HG02870 (cell line): ENCODE data around the gene PPP1R9A.
"Not testable (repeated sequence)": the region's sequence is repeated elsewhere in the genome, so short reads cannot be mapped to it uniquely, and the experiment has no call there.

ENCODE experiments used
- ATAC-seq: cut with Tn5 transposase; IDR thresholded peaks from one replicate; pipeline ENCODE4 v1.9.1; 2021; ENCODE audit warnings: mild to moderate bottlenecking, moderate library complexity; ENCODE audit not compliant: unreplicated experiment

PPP1R9A gene

DNA sequence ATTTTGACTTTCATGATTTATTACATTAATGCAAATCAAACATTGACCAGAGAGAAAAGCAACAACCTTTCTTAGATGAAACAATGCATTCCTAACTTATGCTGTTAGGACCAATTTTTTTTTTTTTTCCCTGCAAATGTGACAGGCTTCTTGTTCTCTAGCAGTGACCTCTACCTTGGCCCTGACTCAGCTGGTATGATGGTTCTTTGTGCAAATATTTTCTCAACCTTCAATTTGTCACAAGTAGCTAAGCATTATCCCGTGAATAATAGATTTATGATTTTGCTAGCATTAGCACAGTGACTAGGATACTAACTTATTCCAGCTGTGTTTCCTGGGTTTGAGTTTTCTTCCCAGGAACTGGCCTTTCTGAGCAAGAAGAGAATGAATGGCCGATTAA is 64.9 kb downstream of the PPP1R9A start:
- ATAC-seq = no peak

DNA sequence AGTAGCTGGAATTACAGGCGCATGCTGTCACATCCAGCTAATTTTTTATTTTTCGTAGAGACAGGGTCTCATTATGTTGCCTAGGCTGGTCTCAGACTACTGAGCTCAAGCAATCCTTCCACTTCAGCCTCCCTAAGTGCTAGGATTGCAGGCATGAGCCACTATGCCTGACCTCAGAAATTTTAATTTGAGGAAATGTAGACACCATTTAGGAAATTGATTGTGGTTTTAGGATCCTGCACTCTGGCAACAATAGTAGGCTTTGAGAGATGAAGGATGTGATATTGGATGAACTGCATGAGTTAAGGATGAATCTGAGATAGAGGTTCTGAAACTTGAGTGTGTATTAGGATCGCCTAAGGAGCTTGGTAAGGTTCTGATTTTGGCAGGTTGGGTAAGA is 66.5 kb downstream of the PPP1R9A start:
- no peak for ATAC-seq

DNA sequence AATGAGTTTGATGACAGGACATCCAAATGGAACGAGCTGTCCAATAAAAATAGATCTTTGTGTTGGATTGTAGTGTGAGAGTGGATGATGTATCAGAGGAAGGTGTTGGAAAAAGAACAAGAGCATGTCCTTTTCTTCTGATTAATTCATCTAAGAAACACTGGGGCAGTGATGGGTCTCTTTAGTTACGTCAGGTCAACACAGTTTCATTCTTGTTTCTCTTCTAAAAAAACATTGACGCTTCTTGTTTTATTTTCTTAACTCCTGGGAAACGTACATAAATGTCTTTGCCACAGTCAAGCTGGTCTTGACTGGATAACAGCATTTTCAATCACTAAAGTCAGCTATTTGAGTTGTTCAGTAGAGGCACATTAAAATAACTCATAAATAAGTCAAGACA is 67.0 kb downstream of the PPP1R9A start:
- ATAC-seq = no peak

DNA sequence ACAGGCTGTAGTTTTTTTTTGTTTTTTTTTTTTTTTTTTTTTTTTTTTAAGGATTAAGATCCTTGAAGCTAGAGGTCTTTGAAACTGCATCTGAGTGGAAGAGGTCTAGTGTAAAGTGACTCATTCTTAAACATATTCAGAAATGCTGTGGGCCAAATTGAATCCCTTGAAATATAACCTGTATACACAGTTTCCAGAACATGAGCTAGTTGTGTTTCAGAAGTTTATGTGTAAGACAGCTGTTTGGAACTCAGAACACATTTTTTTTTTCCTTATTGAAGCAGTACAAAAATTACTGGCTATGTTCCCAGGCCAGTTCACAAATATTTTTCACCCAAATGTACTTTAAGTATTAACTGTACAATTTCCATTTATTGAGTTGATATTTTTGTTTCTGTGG is 67.9 kb downstream of the PPP1R9A start:
- ATAC-seq = no peak

DNA sequence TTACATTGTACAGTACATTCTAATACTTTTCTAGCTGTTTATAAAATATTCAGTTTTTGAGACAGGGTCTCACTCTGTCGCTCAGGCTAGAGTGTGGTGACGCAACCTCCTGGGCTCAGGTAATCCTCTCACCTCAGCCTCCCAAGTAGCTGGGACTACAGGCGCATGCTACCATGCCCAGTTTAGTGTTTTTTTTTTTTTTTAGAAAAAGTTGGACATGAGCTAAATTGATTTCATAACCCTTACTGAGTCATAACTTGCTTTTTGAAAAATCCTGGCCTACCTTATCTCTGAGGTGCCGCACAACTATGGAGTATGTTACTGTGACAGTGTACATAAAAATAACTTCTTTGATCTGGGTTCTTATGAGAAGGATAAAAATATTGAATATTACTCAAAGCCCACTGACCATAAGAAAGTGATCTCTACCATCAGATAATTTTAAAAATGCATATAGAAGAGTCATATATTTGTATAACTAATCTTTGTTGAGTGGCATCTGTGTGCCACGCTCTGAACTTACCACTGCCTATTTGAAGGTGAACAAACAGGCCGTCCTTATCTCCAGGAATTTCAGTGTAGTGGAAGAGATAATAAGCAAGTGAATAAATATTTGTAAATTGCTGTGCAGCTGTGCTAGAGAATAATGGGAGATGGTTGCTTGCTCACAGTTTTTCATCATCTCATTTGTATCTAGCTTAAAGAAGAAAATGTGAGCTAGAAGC is 73.2 kb downstream of the PPP1R9A start:
- ATAC-seq = no peak

DNA sequence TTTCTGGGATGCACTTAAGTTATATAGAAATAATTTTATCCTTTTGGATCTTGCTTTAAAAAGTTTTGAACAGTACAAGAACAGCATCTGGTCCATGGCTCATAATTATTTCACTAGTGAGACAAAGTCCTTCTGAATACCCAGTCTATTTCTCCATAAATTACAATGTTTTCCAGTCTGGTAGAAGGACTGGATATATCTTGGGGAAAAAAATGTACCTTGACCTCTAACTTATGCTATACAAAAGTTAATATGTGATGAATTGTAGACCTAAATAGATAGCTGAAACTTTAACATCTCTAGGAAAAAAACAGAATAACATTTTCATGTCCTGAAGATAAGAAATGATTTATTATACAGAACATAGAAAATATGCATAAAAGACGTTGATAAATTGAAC is 88.5 kb downstream of the PPP1R9A start:
- ATAC-seq = no peak

DNA sequence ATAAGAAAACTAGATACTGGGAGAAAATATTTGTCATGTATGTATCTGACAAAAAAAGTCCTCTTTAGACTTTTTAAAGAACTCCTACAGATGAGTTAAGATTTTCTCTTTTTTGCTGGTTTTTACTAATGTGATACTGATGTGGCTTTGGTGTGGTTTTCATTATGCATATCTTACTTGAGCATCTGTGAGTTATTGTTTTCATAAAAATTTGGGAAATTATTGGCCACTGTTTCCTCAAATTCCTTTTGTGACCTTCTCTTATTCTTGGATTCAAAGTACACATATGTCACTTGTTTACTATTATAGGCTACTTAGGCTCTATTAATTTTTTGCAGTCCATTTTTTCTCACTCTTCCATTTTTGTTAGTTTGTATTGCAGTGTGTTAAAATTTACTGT is 89.0 kb downstream of the PPP1R9A start:
- ATAC-seq = no peak

DNA sequence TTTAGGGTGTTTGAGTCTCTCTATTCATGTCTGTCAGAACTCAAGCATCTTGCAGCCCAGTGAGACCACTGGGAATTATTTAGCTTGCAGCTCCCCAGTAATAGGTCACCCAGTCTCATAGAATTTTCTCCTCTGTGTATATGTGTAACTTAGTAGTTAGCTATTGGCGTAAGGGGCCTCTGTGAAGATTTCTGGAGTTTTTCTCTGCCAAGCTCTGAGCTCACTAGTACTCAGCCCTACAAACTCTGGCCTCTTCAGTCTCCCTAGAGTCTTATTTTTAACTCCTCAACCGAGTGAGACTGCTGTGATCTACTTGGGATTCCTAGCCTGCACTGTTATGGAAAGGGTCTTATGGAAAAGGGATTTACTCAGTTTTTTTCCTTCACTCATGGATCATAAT is 90.2 kb downstream of the PPP1R9A start:
- no peak for ATAC-seq

DNA sequence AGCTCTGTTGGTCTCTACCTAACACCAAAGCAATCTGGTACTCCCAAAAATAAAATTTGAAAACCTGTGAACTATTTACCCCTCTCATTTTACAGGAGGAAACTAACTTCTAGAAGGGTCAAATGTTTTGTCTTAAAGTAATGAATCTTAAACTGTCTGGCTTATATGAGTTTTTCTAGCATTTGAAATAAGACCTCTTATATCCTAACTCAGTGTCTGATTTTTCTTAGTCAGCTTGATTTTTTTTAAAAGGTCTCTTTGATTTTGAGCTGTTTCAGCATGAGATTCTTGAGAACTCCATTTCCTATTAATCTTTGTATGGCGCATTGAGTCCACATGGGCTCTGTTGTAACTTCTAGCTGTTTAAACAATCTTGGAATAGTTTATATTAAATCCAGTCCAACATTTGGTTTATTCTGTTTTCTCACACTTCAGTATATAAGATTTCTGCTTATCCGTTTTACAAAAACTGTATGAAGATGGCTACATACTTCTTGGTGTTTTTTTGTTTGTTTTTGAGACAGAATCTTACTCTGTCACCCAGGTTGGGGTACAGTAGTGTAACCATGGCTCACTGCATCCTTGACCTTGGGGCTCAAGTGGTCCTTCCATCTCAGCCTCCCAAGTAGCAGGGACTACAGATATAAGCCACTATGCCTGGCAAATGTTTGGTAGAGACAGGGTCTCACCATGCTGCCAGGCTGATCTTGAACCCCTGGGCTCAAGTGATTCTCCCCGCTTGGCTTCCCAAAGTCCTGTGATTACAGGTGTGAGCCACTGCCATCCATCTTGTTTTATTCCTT is 91.1 kb downstream of the PPP1R9A start:
- no peak for ATAC-seq

DNA sequence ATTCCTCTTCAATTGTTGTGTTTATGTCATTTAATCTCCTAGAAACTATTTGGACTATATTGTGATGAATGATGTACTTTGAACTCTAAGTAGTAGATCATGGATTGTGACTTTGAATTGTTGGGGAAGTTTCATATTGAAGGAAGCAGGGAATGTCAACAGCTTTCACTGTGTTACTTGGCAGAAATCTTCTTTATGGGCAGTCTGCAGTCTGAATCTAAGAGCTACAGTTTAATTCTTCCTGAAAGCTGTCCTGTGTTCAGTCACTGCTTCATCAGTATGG is 91.6 kb downstream of the PPP1R9A start:
- ATAC-seq = no peak

DNA sequence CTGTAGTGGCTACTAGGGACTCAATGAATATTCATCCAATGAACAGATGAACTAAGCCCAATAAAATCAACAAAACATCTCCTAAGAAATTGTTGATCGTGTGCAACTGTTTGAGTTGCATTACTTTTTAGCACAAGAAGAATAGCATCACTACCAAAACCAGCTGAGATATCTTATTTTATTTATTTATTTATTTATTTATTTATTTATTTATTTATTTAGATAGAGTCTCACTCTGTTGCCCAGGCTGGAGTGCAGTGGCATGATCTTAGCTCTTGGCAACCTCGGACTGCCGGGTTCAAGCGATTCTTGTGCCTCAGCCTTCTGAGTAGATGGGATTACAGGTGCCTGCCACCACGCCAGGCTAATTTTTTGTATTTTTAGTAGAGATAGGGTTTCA is 92.2 kb downstream of the PPP1R9A start:
- ATAC-seq = not testable (repeated sequence)

DNA sequence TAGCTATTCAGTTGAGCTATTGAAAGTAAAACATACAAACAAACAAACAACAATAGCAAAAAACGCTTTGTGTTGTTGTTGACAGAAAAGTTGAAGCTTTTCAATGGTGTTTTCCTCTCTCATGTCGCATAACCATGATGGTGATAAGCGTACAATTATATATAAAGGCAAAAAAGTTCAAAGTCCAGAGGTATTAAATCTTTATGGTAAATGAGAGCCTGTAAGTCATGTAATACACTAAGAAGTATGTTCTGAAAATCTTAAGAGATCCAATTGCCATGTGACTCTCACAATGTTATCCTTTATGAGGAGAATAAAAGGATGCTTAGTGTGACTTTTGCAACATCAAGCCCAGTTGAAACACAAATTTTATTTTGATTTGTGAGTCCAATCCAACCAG is 93.9 kb downstream of the PPP1R9A start:
- ATAC-seq = no peak

DNA sequence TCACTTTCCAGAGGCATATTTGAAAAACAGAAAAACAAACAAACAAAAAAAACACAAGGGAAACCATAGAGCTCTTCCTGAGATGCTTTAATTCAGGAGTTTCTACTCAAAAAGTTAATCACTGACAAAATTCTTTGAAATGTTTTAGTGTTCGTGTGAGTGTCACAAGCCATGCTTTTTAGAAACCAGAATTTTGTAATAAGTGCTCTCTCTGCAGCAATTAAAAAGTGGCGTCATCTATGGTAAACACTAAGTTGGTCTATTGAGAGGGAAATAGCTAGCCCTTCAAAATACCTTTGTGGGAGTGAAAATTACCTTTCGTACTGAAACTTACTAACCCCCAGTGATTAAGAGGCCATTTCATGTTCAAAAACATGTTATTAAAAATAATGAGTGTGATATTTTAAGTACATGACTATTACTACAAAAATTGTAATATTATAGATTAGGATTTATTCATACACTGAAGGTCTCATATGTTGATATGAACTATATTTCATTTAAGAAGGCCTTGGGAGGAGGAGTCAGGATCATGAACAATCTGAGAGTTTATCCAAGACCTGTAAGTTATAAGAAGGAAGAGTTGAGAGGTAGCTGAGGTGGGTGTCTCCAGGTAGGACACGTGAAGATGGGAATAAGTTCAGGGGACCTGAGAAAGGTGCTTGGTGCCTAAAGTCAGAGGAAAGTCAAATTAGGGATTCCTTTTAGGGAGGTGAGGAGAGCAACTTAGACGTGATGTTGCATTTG is 94.6 kb downstream of the PPP1R9A start:
- ATAC-seq = no peak

DNA sequence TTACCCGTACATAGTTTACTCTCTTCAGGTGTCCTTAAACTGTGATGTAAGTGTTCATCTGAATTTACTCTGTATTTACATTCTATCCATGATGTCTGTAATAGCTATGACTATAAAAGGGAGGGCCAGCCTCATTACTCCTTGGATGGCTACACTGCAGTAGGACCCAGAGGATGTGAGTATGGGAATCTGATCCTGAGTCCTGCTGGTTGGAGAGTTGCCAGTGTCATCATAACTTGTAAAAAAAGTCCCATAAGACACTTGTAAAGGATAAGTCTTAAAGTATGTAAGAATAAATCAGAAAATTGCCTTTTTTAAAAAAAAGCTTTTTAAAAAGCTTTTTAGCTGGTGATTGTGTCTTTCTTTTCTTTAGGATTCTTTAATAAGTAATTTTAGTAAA is 95.4 kb downstream of the PPP1R9A start:
- ATAC-seq = no peak

DNA sequence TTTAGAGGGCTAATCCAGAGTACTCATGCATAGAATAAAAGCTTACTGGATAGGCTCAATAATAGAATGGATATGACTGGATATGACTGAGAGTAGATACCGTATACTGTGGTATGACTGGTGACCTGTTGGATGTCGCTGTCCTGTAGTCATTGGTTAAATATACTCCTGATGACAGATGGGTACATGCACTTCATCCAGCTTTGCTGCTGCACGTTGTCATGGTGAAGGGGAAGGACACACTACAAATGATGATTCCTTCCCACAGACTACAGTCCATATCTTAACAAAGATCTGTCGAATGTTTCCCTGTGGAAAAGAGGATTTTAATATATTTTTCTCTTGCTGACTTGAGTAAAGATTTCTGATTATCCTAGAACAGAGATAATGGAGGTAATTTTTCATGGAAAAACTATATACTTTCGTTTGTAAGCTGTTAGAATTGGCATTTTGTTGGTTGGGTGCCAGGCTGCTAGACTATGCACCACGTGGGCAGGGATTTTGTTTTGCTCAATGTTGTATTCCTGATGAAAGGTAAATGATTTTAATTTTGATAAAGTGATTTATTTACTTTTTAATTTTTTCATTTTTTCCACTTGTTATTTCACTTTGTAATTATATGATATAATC is 97.3 kb downstream of the PPP1R9A start:
- no peak for ATAC-seq

DNA sequence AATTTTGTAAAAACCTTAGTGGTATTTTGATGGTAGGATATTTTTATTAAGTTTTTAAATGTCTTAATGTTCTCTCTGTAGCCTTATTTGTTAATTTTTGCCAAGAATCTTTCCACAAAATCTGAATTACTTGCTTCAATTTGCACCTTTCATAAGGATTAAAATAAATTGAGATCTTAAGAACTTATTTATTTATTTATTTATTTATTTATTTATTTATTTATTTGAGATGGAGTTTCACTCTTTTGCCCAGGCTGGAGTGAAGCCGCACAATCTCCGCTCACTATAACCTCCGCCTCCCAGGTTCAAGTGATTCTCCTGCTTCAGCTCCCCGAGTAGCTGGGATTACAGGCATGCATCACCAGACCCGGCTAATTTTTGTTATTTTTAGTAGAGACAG is 98.6 kb downstream of the PPP1R9A start:
- ATAC-seq = no peak

DNA sequence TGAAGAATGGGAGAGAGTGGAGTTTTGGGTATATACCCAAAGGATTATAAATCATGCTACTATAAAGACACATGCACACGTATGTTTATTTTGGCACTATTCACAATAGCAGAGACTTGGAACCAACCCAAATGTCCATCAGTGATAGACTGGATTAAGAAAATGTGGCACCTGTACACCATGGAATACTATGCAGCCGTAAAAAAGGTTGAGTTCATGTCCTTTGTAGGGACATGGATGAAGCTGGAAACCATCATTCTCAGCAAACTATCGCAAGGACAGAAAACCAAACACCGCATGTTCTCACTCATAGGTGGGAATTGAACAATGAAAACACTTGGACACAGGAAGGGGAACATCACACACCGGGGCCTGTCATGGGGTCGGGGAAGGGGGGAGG is 101.4 kb downstream of the PPP1R9A start:
- ATAC-seq = not testable (repeated sequence)

DNA sequence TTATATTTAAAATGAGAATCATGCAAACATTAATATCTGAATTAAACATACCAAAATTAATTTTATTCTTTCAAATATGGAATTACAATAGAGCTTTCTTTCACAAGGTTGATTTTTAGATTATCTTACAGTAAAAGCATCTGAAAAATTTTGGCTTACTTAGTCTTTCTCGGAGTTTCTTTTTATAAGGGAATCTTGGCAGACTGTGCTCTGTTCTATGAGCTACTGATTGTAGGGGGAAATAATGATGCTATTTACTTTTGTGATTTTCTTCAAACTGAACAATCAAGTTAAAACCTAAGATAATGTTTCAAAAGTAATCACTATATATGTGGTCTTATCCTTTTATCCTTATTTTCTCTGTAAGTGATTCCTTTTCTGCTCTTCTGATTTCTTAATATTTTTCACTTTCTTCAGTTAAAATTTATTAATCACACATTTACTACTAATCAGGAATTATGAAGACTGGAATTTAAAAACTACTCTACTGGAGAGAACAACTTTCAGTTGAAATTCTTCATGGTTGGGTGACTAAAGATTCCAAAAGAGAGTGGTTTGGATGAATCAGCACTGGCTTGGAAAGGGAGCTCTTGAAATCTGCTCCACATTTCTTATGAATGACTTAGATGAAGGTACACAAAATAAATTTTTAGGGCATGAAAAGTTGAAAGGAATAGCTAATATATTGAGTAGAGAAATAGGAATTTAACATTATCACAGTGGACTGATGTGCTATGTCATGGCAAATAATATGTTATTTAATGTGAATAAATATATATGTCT is 103.9 kb downstream of the PPP1R9A start:
- no peak for ATAC-seq

DNA sequence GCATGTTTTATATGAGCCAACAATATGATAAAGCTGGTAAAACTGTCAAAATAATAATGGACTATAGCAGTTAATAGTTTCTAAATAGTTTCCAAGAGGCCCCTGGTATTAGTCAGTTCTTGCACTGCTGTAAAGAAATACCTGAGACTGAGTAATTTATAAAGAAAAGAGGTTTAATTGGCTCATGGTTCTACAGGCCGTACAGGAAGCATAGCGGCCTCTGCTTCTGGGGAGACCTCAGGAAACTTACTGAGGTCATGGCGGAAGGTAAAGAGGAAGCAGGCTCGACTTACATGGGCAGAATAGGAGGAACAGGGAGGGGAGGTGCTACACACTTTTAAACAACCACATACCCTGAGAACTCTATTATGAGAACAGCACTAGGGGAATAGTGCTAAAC is 104.6 kb downstream of the PPP1R9A start:
- ATAC-seq = no peak

DNA sequence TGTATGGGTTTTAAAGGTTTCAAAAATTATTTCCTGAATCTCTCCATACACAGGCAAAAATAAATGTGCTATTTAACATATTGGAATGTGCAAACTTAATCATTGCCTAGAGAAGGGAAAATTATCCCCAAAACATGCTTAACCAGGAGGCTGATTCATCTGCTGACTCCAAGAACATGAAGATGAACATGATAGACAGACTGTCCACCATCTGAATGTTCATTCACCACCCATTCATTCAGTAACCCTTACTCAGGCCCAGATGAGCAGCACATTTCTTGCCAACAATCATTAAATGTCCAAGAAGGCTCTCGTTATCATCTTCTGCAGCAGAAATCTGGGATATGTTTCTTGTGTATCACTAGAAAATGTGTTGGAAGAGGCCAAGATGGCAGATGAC is 110.6 kb downstream of the PPP1R9A start:
- no peak for ATAC-seq

DNA sequence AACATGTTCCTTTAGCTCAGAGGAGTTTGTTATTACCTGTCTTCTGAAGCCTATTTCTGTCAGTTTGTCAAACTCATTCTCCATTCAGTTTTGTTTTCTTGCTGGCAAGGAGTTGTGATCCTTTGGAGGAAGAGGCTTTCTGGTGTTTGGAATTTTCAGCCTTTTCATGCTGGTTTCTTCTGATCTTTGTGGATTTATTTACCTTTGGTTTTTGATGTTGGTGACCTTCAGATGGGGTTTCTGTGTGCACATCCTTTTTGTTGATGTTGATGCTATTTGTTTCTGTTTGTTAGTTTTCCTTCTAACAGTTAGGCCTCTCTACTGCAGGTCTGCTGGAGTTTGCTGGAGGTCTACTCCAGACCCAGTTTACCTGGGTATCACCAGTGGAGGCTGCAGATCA is 118.6 kb downstream of the PPP1R9A start:
- ATAC-seq = no peak
